Right cardiac atrium (tissue), 5 donors: ENCODE results near the gene FN1. TPM values are rescaled to one million over a fixed set of nuclear protein-coding genes. Genes with fewer than 3 reads are reported as not detected.
"Not testable (repeated sequence)": the region's sequence is repeated elsewhere in the genome, so short reads cannot be mapped to it uniquely, and the experiment has no call there.

ENCODE experiments used
- ATAC-seq, 2 donors: fragments of 200-7000 bp; cut with Tn5 transposase; one replicate each; pipeline versions ENCODE4 v1.8.0 to v1.9.1; 2020; ENCODE audit warnings: moderate library complexity in 2 of 2, mild to moderate bottlenecking in 1 of 2
- DNase-seq, 3 donors: peaks; one replicate each; pipeline ENCODE4 v3.0.0-alpha.2; 2020
- H3K27ac ChIP-seq: one replicate; pipeline ENCODE4 v1.5.1; 2013; ENCODE audit warnings: mild to moderate bottlenecking, low read length, control low read depth, moderate library complexity
- H3K27me3 ChIP-seq: one replicate; pipeline ENCODE4 v1.6.1; 2013; ENCODE audit not compliant: control insufficient read depth, insufficient read depth
- H3K4me1 ChIP-seq: one replicate; pipeline ENCODE4 v1.6.1; 2013; ENCODE audit warnings: low read length; ENCODE audit not compliant: control insufficient read depth, insufficient read depth
- H3K4me3 ChIP-seq: one replicate; pipeline ENCODE4 v1.5.1; 2013; ENCODE audit warnings: low read length, control low read depth
- H3K9me3 ChIP-seq: one replicate; pipeline ENCODE4 v1.6.1; 2013; ENCODE audit warnings: low read length; ENCODE audit not compliant: control insufficient read depth
- WGBS: extraction: QIAGEN DNeasy Blood & Tissue Kit; methylation state at CpG from one replicate; pipeline ENCODE4 v1.1.7; 2013; 5-methylcytosine and 5-hydroxymethylcytosine counted together
- intact Hi-C, 4 donors: fragments of 100-400 bp; cut with DNase I; formaldehyde crosslinking; loops; one replicate each; pipeline versions ENCODE4 v1.11.0 to v1.14.0; 2022 to 2023
- polyA plus RNA-seq: library from polyadenylated mRNA; stranded (reverse); fragments of 200-250 nt; gene quantifications from one replicate; pipeline ENCODE4 v1.2.3, GENCODE V29; 2013
- total RNA-seq, 4 donors: library from RNA; stranded (reverse); fragmentation: NEBNext Ultra II Directional; extraction: Animal tissue kit (Norgen Biotek cat#: 25700); gene quantifications; one replicate each; pipeline ENCODE4 v1.2.1, GENCODE V29; 2021
- donor health status: healthy with polysubstance abuse.
- donor health status: DM: no; HTN: yes; CAD: no.
- donor health status: DM: no; HTN: no; CAD: no.
- donor health status: DM: no; HTN: yes; CAD: no; lungs with severe emphysema.
- donor health status: DM: yes; HTN: yes; CAD: no.

FN1 gene
- total and polyA plus RNA-seq, 5 donors = 205 to 530 (median 342) TPM

- ATAC-seq (no peak), DNase-seq (no peak)
- H3K4me1 ChIP-seq = no peaks in the 10 kb centered on the region
- H3K27me3 ChIP-seq = no peaks in the 10 kb centered on the region
- no peaks in the 10 kb centered on the region for H3K9me3 ChIP-seq
- no peak overlapping the region for H3K4me3 ChIP-seq
- intact Hi-C loops = no loop called here
- WGBS = 97% methylated on average over 9 of the region's 9 CpGs
- H3K27ac ChIP-seq = no peak overlapping the region
These were observed 23.7 kb downstream of the FN1 start for GRCh38 chr2:215411941-215412743.

DNA sequence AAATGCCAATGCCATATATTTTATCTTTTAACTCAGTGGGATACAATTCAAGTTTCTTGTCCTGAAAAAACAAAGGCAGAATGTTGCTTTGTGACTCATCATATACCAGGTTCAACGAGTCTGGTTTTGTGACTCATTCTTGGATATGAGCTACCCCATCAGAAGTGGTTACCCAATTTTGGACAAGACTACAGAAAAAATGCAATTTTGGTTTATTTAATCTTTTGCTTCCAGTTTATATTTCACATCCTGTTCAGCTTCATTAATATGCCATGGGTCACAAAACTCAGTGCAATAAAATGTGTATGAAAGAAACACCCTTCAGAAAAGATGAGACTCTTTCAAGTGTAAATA, 25.0 kb downstream of the FN1 start:
- Histone ChIP-seq H3K9me3 (no peaks in the 10 kb centered on the region), H3K4me1 (no peaks in the 10 kb centered on the region), H3K27ac (no peak overlapping the region), H3K27me3 (no peaks in the 10 kb centered on the region), H3K4me3 (no peak overlapping the region)
- ATAC-seq (peak in 1 of 2 donors; percentile 63), DNase-seq (no peak)
- 18% methylated on average over 1 of the region's 1 CpG for WGBS
- intact Hi-C loops = no loop called here

DNA sequence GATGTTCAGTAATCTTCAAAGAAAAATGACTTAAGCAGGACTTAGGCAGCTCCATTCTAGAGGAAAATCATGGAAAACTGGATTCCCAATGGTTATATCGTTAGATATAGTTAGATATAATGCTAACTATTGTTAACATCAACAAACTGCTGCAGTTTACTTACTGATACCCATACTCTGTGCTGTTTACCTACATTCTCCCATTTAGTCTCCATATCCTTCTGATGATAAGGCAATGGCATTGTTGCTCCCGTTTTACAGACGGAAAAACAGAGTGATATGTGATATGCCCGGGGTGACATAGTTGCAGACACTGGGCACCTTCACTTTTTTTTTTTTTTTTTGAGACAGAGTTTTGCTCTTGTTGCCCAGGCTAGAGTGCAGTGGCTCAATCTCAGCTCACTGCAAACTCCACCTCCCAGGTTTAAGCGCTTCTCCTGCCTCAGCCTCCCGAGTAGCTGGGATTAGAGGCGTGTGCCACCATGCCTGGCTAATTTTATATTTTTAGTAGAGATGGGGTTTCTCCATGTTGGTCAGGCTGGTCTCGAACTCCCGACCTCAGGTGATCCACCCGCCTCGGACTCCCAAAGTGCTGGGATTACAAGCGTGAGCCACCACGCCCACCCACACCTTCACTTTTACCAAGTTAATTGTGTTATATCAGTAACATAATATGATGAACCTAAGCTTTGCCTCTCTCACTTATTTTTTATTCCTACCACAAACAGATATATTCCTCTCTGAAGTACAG, 25.5 kb downstream of the FN1 start:
- H3K4me3 ChIP-seq, ATAC-seq, H3K9me3 ChIP-seq, DNase-seq, H3K4me1 ChIP-seq, H3K27ac ChIP-seq, H3K27me3 ChIP-seq, intact Hi-C loops: not testable (repeated sequence)
- WGBS = 91% methylated on average over 13 of the region's 13 CpGs

DNA sequence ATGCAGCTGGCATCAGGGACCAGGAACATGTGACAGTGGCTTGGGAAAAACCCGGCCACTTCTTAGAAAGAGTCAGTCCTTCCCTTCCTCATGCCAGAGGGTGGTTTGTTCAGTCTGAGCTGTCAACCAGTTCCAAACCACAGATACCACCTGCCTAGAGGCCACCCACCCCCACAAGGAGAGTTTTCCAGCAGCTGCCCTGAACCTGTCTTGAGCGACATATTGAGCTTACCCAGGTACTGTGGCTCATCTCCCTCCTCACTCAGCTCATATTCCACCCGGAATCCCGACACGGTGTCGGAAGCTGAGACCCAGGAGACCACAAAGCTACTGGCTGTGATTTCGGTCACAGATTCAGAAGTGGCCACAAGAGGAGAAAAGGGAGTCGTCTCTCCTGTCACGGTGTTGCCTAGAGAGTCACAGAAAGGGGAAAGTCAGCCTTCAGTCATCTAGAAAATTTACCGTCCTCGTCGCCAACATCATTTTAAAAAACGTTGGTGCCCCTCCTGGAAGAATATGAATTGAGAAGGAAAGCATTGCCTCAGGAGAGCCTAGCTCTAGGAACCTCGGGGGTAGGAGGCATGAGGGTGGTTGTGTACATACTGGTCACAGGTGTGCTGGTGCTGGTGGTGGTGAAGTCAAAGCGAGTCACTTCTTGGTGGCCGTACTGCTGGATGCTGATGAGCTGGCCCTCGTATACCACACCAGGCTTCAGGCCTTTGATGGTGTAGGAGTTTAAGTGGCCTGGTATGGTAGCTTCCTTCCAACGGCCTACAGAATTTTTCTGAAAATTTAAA, 26.3 kb downstream of the FN1 start:
- Histone ChIP-seq H3K4me3 (no peak overlapping the region), H3K4me1 (no peaks in the 10 kb centered on the region), H3K27ac (no peak overlapping the region), H3K27me3 (no peaks in the 10 kb centered on the region), H3K9me3 (no peaks in the 10 kb centered on the region)
- intact Hi-C loops = no loop called here
- 93% methylated on average over 18 of the region's 18 CpGs for WGBS
- peak in 1 of 2 donors; percentile 28 for ATAC-seq
- no peak for DNase-seq

GRCh38 chr2:215408441-215408840, 27.4 kb downstream of the FN1 start:
- H3K4me3 ChIP-seq, H3K27me3 ChIP-seq, H3K9me3 ChIP-seq, H3K27ac ChIP-seq, ATAC-seq, DNase-seq, intact Hi-C loops, H3K4me1 ChIP-seq: not testable (repeated sequence)
- WGBS = 95% methylated on average over 7 of the region's 7 CpGs

GRCh38 chr2:215407590-215408264, 28.1 kb downstream of the FN1 start:
- no peaks in the 10 kb centered on the region for H3K27me3 ChIP-seq
- H3K27ac ChIP-seq = no peak overlapping the region
- H3K9me3 ChIP-seq = no peaks in the 10 kb centered on the region
- ATAC-seq (no peak), DNase-seq (no peak)
- intact Hi-C loops = no loop called here
- H3K4me1 ChIP-seq = no peaks in the 10 kb centered on the region
- no peak overlapping the region for H3K4me3 ChIP-seq
- WGBS = 79% methylated on average over 10 of the region's 10 CpGs

- H3K9me3 ChIP-seq = no peaks in the 10 kb centered on the region
- DNase-seq (no peak), ATAC-seq (no peak)
- no peaks in the 10 kb centered on the region for H3K27me3 ChIP-seq
- H3K4me1 ChIP-seq = no peaks in the 10 kb centered on the region
- no peak overlapping the region for H3K27ac ChIP-seq
- intact Hi-C loops = no loop called here
- 96% methylated on average over 3 of the region's 3 CpGs for WGBS
- H3K4me3 ChIP-seq = no peak overlapping the region
These were observed 28.8 kb downstream of the FN1 start for GRCh38 chr2:215407061-215407460.

- no peaks in the 10 kb centered on the region for H3K4me1 ChIP-seq
- no peak for DNase-seq
- intact Hi-C loops = no loop called here
These were observed 29.9 kb downstream of the FN1 start for GRCh38 chr2:215405722-215406581.

DNA sequence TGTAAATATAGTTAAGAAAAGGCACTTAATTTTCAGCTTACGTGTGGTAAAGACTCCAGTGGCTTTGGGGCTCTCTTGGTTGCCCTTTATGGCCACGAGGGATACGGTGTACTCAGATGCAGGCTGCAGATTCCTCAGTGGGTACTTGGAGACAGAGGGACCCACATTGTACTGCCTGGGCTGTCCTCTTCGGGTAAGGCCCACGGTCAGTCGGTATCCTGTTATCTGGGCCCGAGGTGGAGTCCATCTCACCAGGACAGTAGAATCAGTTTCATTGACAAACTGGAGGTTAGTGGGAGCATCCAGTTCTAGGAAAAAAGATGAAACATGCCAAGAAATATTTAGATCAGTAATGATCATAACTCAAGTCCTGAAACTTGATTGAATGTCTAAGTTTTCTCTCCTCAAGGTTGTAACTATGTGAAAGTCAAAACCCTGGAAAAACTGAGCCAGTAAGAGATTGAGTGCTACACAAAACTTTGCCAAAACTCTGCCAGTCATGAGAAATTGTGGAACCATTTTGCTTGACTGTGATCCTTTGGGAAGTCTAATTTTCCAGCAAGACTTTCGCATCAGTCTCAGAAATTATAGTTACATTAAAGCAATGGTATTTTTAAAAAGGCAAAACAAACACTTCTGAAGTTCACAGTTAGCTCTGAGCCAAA, 31.4 kb downstream of the FN1 start:
- no peak for ATAC-seq
- Histone ChIP-seq H3K9me3 (no peaks in the 10 kb centered on the region), H3K27me3 (no peaks in the 10 kb centered on the region), H3K4me1 (no peaks in the 10 kb centered on the region), H3K4me3 (no peak overlapping the region), H3K27ac (no peak overlapping the region)
- WGBS = 75% methylated on average over 8 of the region's 8 CpGs
- intact Hi-C loops = no loop called here
- DNase-seq = no peak

More at GRCh38 chr2:215405722-215406581, 29.9 kb downstream of the FN1 start:
- ATAC-seq = no peak
- Histone ChIP-seq H3K9me3 (no peaks in the 10 kb centered on the region), H3K27ac (no peak overlapping the region), H3K27me3 (no peaks in the 10 kb centered on the region), H3K4me3 (no peak overlapping the region)
- WGBS = 89% methylated on average over 11 of the region's 11 CpGs
